COLO668 (cell line): ENCODE data around the gene SENP8.

Experiments used
- DNase-seq: peaks from one replicate; lab custom pipeline; 2025; ENCODE audit not compliant: unreplicated experiment; lab: John Stamatoyannopoulos, UW

Gene SENP8

DNA sequence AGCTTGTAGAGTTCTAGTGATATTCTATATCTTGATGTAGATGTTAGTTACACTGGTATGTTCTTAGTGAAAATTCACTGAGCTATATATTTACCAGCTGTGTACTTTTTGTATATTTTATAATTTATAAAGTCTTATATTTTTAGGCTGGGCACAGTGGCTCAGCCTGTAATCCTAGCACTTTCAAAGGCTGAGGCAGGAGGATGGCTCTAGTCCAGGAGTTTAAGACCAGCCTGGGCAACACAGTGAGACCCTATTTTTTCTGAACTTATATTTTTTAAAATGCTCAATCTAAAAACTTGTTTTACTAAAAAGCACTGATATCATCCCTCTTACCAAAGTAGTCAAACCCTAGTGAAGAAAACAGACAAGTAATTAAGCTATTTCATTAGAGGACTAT, 5.4 kb upstream of the SENP8 start:
- no peak for DNase-seq

DNA sequence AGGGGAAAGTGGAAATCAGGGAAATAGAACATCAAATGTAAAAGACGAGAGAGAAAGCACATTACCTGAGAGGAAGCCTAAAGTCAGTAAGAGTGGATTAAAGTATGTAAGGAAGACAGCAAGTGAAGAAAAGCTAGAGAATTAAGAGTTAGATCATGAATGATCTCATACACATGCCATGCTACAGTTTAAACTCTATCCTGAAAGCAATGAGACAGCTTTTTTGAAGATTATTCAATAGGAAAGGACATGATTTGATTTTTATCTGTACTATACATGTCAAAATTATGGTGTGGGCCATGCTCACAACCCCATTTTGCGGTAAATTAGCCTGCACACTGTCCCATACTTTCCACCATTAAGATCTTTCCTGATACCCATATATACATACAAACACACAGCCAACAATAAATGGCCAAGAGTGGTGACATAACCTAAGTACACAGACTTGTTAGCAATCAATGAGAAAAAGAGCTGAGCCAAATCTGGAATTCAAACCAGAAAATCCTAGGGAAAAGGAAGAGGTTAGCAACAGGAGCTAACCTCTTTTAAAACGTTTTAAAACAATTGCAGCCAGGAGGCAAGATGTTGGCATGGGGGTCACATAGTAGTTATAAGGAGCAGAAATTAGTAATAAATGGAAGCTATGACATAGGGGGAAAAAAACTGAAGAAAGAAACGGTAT, 4.7 kb upstream of the SENP8 start:
- DNase-seq = no peak

DNA sequence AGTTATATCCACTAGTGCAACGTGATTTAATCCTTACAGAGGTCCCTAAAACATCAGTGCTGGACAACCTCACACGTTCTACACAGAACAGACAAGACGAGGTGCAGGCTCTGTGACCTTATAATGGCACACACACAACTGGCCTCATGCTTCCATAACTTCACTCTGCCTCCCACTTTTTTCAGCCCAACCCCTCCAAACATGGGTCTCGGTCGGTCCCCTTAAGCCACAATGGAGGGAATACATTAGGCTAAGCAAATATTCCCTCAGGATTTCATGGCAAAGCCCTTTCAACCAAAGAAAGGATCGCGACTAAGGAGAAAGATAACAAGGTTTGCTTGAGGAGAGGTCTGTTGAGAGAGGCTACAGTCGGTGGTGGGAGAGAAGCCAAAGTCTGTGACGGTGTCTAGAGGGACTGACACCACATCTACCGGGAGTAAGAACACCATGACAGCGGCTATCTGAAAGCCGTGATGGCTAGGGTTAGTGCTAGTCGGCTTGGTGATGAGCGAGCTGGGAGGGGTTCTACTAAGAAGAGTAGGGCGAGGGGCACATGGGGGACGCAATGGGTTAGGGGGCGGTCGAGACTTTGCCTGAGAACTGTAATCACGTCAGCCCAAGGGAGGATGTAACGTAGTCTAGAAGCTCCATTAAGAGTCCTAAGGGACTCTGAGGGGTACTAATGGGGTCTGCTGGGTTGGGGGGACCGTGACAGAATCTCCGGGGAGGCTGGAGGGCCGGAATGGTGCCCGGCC, 1.3 kb upstream of the SENP8 start:
- DNase-seq = peak; percentile 21

DNA sequence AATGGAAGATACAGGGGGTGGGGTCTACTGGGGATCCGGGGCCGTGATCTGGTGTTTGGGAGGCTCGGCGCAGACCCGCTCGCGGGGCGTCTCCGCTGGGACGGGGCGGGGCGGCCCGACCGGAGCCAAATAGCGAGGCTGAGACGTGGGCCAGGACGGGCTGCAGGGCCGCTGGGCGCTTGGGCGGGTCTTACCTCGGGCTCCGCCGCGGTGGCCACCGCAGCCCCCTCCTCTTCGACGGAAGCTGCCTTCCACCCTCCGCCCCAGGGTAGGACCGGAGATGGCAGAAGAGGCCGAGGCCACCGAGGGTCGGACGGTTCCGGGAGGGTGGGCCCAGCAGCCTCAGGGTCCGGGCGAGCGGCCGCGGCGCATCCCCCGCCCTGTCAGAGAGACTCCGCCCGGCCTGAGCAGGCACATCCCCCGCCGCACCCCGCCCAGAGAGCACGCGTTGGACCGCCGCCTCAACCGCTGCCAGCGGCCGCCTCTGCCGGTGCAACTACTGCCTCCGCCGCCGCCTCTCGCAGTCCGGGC, 652 bp upstream of the SENP8 start:
- no peak for DNase-seq

DNA sequence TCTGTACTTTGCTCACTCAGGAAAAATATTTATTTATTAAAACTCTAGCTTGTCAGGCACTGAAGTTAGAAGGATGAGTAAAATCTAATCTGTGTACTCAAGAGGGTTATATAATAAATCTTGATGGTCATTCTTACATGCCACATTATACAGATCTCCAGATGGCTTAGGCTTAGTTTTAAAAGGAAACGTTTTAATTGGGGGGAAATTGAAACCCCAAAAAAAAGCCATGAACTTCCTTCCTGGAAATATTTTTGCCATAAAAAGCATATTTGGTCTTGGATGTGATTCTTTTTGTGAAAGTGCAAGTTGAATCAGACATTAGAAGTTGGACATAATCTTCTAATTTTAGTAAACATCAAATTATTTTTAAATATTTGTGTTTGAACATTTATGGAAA, 6.0 kb downstream of the SENP8 start:
- no peak for DNase-seq

DNA sequence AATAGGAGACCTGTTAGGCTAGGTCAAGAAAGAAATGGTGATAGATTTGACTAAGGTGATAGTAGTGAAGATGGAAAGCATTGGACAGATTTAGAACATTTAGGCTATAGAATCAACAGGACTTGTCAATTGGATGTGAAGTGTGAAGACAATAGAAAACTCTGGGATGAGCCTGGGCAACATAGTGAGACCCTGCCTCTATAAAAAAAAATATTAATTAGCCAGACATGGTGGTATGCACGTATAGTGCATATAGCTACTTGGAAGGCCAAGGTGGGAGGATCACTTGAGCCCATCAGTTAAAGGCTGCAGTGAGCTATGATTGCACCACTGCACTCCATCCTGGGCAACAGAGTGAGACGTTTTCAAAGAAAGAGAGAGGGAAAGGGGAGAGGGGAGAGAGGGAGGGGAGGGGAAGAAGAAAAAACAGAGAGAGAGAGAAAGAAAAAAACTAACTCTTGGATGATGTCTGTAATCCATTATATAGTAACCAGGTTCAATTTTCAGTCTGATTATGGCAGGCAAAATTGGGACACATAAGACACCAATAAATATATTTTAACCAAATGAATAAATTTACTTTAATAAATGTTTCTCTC, 9.6 kb downstream of the SENP8 start:
- DNase-seq = no peak

DNA sequence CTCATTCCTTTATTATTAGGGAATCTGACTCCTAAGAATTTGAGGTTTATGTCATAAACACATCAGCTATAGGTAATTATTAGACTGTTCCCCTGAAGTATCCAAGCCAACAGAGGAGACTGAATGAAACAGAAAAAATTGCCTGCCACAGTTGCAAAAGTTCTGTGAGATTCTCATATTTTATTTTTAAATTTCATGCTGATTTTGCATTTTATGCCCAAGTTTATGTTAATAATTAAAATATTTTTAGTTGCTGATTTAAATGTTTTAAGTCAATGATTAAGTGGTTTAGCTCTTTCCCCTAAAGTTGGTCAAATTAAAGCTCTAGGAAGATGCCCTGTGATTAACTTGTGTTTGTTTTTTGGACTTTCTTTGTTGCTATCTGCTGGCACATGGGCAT, 10.2 kb downstream of the SENP8 start:
- no peak for DNase-seq

DNA sequence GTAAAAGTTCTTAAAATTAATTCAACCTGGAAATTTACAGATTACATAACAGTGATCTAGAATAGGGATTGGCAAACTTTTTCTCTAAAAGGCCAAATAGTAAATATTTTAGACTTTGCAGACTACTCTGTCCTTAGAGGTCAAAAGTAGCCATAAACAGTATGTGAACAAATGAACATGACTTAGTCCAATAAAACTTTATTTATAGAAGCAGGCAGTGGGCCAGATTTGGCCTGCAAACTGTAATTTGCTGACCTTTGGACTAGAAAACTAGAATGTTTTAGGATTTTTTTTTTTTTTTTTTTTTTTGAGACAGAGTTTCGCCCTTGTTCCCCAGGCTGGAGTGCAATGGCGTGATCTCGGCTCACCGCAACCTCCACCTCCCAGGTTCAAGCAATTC, 12.1 kb downstream of the SENP8 start:
- DNase-seq = no peak

DNA sequence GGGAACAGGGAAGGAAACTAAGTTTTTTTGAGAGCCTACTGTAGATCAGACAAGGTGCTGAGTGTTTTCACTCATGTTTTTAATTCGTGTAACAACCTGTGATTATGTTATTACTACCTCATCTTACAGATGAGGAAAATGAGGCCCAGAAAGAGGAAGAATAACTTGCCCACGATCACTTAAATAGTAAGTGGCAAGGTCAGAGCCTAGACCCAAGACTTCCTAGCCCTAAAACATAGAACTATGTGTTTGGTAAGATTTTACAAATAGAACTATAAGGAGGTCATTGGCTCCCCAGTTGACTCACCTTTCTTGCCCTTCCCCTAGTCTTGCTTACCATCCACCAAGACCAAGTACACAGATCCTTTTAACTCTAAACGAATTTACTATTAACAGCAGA, 13.7 kb downstream of the SENP8 start:
- no peak for DNase-seq

DNA sequence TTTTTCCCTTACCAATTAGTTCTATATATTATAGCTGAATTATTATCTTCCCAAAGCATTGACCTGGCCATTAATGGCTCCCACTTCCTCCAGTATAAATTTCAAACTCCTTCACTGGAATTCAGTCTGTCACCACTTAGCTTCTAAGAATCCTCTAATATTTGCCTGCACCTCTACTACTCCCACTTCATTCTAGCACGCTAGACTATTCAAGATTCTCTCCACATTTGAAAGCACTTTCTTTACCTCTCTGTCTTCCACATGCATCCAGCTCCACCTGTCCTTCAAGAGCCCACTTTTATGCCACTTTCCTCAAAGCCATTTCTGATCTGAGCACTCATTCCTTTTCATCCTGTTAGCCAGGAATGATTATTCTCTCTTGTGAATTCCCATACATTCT, 15.0 kb downstream of the SENP8 start:
- DNase-seq = no peak

DNA sequence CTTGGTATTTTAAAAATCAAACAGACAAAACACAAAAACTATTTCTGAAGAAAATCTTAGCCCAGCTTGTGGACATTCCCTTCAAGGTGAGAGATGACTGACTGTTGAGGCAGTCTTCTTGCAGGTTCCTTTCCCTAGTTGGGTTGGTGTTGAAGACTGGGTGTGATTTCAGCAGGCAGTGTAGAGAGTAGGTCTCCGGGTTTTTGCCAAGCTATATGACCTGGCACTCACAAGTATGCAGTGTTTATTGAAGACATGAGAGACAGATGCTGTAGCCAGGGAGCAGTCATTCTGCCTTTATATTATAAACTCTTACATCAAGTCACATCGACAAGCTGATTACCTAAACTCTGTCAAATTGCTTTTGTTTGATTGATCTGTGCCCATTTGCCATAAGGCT, 17.5 kb downstream of the SENP8 start:
- DNase-seq = peak; percentile 9

DNA sequence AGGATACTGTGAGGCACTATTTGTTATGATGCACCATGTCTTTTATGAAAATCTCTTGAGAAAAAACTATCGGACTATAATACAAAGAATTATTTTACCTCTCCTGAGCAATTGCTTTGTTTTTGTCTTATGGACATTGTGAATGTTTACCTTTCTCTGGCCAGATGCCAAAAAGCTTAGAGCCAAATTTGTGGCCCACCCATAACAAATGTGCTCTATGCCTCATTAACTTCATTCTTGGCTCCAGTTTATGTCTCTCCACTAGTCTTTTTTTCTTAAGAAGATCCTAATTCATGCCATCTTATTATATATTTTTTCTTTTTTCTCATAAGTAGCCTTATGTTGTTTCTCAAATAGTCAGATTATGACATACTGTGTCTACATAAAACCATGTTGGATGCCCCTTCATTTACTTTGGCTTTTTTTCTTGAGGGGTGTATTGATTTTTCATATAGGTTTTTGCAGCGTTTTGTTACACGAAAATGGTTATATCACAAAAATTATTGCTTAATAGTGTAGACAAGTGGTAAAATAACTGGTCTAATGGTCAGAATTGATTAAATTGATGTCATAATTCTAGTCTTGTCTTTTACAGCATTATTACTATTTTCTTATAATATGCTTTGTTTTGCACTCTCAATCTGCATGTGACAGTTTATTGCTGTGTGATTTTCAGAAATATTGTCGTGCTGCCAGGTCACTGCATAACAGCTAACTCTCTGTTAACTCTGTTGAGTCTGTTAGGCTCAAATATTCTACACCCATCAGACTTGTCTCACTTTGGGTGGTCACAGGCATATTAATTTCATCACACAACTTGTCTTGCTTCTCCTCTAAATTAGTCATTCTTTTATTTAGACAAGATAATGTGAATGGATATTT, 18.2 kb downstream of the SENP8 start:
- peak; percentile 33 for DNase-seq

DNA sequence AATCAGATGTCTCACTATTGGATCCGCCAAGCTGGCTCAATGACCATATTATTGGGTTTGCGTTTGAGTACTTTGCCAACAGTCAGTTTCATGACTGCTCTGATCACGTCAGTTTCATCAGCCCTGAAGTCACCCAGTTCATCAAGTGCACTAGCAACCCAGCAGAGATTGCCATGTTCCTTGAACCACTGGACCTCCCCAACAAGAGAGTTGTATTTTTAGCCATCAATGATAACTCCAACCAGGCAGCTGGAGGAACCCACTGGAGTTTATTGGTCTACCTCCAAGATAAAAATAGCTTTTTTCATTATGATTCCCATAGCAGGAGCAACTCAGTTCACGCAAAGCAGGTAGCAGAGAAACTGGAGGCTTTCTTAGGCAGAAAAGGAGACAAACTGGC, 21.5 kb downstream of the SENP8 start:
- no peak for DNase-seq

DNA sequence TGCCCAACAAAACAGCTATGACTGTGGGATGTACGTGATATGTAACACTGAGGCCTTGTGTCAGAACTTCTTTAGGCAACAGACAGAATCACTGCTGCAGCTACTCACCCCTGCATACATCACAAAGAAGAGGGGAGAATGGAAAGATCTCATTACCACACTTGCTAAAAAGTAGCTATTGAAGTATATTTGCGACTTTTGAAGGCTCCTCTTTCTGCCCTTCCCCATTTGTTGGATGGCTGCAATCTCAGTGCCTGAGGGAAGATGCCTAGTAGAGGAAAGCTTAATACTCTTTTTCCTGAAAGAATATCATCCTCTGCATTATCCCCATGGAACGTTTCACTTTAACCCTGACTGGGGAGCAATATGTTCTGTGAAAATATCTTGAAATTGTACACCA, 21.9 kb downstream of the SENP8 start:
- no peak for DNase-seq

DNA sequence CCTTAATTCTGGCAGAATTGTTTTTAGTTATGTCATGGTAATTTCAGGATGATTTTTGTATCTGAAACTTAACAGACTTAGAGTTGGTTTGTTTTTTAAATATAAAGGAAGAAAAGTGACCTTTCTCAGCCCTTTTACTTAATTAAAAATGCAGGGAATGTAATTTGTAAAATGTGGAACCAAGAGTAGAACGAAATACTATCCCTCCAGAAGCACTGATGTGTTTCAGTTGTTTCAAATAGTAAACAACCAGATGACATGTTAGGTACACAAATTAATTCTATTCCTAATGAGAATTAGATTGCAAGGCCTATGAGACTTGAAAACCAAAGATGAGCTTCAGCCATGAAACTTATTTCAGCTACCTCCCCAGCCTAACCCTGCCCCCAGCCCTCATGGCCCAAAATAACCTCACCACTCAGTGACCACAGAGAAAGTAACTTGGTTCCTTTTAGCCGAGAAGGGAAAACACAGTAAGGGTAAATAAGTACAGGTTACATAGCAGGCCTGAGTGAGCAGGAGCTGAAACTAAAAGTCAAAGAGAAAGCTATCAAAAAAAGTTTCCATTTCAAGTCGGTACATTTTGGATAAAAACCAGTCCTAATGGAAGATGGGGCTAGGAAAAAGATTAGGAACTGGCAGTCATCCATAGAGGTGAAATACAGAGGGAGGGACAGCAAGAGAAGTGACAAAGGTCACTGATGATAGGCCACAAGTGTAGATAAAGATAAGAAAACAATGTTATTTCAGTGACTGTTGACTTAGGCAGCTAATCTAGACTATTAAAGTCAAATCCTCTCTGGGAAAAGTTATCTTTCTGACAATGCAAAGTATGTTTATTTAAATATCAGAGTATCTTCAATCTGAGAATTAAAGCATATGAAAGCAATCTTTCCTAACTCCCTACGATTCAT, 23.2 kb downstream of the SENP8 start:
- DNase-seq = no peak

DNA sequence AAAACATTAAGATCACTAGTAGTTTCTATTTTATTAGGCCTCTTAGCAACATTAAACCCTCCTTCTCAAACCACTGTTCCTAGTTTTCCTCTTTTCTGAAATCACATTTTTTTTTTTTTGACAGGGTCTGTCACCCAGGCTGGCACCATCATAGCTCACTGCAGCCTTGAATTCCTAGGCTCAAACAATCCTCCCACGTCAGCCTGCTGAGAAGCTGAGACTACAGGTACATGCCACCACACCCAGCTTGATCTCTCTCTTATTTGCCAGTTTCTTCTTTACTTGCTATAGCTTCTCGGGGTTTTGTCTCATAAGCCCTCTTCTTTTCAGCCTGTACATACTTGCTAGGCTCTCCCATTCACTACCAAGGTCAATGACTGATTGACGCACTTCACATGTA, 28.0 kb downstream of the SENP8 start:
- no peak for DNase-seq

DNA sequence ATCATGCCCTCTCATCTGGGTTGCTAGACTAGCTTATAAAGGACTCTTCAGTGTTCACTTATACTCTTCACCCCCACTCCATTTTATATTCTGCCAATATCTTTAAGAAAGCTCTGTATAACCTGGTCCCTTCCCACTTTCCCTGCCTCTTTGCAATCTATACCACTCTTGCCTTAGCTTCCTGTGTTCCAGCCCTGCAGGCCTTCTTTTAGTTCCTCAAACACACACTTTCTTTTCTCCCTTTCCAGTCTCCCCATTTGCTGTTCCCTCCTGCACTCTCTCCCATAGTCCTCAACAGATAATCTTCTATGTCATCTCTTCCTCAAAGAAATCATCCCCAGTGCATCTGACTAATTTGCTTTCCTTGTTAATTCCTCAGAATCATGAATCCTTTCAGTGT, 28.7 kb downstream of the SENP8 start:
- no peak for DNase-seq

DNA sequence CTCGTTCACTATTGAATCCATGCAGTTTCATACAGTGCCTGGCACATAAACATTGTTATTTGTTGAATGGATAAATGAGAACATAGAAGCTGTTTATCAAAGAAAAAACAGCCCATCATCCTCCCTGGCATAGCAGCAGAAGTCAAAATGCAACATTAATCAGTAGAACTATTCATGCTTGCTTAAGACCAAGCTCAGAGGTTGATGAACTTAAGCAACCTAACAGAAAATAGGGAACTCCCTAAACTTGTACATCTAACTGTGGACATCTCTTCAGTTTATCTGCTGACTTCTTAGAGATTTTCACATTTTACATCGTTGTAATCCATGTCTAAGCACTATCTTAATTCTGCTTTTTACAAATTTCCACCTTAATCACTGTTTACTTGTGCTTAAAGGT, 29.2 kb downstream of the SENP8 start:
- DNase-seq = no peak

DNA sequence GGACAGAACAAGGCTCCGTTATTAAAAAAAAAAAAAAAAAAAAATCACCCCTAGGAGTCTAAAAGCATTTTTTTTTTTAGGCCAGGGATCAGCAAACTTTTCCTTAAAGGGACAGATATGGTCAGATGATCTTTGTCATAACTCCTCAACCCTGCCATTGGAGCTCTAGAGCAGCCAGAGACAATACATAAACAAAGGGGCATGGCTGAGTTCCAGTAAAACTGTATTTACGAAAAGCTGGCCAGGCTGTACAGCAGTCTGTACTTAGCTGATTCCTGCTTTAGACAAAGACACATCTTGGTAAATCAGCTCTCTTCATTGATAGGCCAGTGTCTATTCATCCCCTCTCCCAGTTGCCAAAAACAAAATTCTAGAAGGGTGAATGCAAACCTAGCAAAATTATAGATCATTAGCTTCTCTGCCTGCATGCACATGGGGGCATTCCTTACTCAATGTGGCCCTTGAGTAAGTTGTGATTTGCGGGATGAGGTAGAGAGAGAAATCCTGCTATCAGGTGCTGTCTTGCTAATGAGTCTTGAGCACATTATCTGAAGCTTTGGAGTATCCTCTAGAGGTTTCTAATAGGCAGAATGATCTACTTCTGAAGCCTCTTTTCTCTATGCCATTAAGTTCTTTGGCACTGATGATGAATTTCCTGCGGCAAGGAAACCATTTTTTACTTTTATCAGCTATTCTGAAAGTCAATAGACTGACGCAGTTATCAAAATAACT, 35.2 kb downstream of the SENP8 start:
- DNase-seq = no peak

DNA sequence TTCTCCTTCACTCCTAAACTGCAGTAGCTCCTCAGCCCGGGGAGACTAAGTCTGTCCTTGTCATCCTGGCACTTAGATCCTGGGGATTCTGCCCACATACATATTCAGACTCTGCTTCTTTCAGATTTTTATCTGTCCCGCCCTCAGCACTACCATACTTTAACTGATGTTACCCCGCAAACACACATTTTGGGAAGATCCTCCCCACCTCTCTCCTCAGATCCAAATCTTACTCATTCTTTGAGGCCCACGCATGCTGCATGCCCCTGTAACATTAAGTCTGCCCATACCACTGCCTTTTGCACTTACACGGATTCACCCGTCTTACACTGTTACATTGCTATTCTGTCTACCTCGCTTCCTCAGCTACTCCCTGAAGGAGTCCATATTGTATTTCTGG, 36.1 kb downstream of the SENP8 start:
- DNase-seq = no peak
